Naive thymus-derived CD4-positive, alpha-beta T cell (primary cell): ENCODE results near the gene AMER3. TPM values are rescaled to one million over a fixed set of nuclear protein-coding genes. Genes with fewer than 3 reads are reported as not detected.

Source experiments
- ATAC-seq: fragments of 150-1000 bp; cut with Tn5 transposase; 2 replicates; pipeline ENCODE4 v1.10.0; 2021; ENCODE audit warnings: mild to moderate bottlenecking, moderate library complexity
- CTCF ChIA-PET: fragments of 350-600 bp; sonication (Branson Sonifier 250); formaldehyde crosslinking; loops from one replicate; lab custom pipeline; 2021; ENCODE audit warnings: antibody characterized with exemption; lab: Charles Lee
- POLR2A ChIA-PET: fragments of 350-600 bp; sonication (Branson Sonifier 250); formaldehyde crosslinking; loops from one replicate; lab custom pipeline; 2021; ENCODE audit warnings: antibody characterized with exemption, inconsistent platforms; lab: Charles Lee
- DNase-seq, 9 donors: peaks; one replicate each; pipeline versions ENCODE4 v3.0.0 to v3.0.0-alpha.2; 2020 to 2022; ENCODE audit warnings: mixed read lengths in 1 of 9
- H3K27ac ChIP-seq: one replicate; pipeline ENCODE4 v1.7.0; 2013; ENCODE audit warnings: mild to moderate bottlenecking, low read depth, low read length, moderate library complexity
- H3K27me3 ChIP-seq, 2 donors: one replicate each; pipeline ENCODE4 v1.7.0; 2013; ENCODE audit warnings: low read length in 2 of 2, mild to moderate bottlenecking in 2 of 2, moderate library complexity in 2 of 2; ENCODE audit not compliant: control insufficient read depth in 2 of 2, insufficient read depth in 2 of 2
- H3K36me3 ChIP-seq, 3 experiments: 1 replicate in 2 of 3; 2 replicates in 1 of 3; pipeline ENCODE4 v1.7.0; 2013; ENCODE audit warnings: low read length in 3 of 3, mild to moderate bottlenecking in 3 of 3, moderate library complexity in 1 of 3; ENCODE audit not compliant: insufficient read depth in 3 of 3, control insufficient read depth in 2 of 3
- H3K4me1 ChIP-seq, 2 donors: one replicate each; pipeline ENCODE4 v1.7.0; 2013; ENCODE audit warnings: low read length in 2 of 2, mild to moderate bottlenecking in 2 of 2, moderate library complexity in 1 of 2; ENCODE audit not compliant: control insufficient read depth in 2 of 2, insufficient read depth in 2 of 2
- H3K4me3 ChIP-seq: 2 replicates; pipeline ENCODE4 v1.7.0; 2013; ENCODE audit warnings: mild to moderate bottlenecking, low read length
- H3K9me3 ChIP-seq, 3 experiments: 1 replicate in 2 of 3; 2 replicates in 1 of 3; pipeline ENCODE4 v1.7.0; 2013; ENCODE audit warnings: low read length in 3 of 3; ENCODE audit not compliant: control insufficient read depth in 2 of 3
- H3K27ac Mint-ChIP-seq, 9 donors: one replicate each; pipeline ENCODE4 v1.8.0; 2020 to 2022; ENCODE audit warnings: mixed read lengths in 9 of 9, mild to moderate bottlenecking in 8 of 9, moderate library complexity in 5 of 9, inconsistent platforms in 2 of 9
- H3K27me3 Mint-ChIP-seq, 5 donors: one replicate each; pipeline ENCODE4 v1.8.0; 2021 to 2022; ENCODE audit warnings: mixed read lengths in 5 of 5, mild to moderate bottlenecking in 1 of 5
- H3K36me3 Mint-ChIP-seq, 5 donors: one replicate each; pipeline ENCODE4 v1.8.0; 2020 to 2022; ENCODE audit warnings: mixed read lengths in 5 of 5, mild to moderate bottlenecking in 3 of 5, inconsistent platforms in 1 of 5
- H3K4me1 Mint-ChIP-seq, 7 donors: one replicate each; pipeline ENCODE4 v1.8.0; 2020 to 2022; ENCODE audit warnings: mixed read lengths in 7 of 7, mild to moderate bottlenecking in 3 of 7, inconsistent platforms in 1 of 7
- H3K4me3 Mint-ChIP-seq, 10 donors: one replicate each; pipeline ENCODE4 v1.8.0; 2020 to 2022; ENCODE audit warnings: mild to moderate bottlenecking in 10 of 10, mixed read lengths in 10 of 10, moderate library complexity in 6 of 10, inconsistent platforms in 2 of 10
- H3K9me3 Mint-ChIP-seq, 11 donors: one replicate each; pipeline ENCODE4 v1.8.0; 2020 to 2022; ENCODE audit warnings: mixed read lengths in 11 of 11, mild to moderate bottlenecking in 4 of 11, inconsistent platforms in 1 of 11, moderate library complexity in 1 of 11
- intact Hi-C, 2 donors: fragments of 100-400 bp; cut with micrococcal nuclease; formaldehyde crosslinking; loops; one replicate each; pipeline ENCODE4 v1.15.1; 2023
- polyA plus RNA-seq, 2 donors: library from polyadenylated mRNA; unstranded; fragments of 300-500 nt; fragmentation: Illumina TruSeq; gene quantifications; one replicate each; pipeline ENCODE4 v1.2.3, GENCODE V29; 2021
- total RNA-seq, 6 experiments: library from RNA in 5 of 6; stranded (reverse) in 5 of 6; gene quantifications; 1 replicate in 5 of 6; 2 replicates in 1 of 6; pipeline ENCODE4 v1.2.3 and lab custom pipeline; 2021 to 2026

Gene AMER3
- total and polyA plus RNA-seq, 7 experiments from 2014 or later: not detected

DNA sequence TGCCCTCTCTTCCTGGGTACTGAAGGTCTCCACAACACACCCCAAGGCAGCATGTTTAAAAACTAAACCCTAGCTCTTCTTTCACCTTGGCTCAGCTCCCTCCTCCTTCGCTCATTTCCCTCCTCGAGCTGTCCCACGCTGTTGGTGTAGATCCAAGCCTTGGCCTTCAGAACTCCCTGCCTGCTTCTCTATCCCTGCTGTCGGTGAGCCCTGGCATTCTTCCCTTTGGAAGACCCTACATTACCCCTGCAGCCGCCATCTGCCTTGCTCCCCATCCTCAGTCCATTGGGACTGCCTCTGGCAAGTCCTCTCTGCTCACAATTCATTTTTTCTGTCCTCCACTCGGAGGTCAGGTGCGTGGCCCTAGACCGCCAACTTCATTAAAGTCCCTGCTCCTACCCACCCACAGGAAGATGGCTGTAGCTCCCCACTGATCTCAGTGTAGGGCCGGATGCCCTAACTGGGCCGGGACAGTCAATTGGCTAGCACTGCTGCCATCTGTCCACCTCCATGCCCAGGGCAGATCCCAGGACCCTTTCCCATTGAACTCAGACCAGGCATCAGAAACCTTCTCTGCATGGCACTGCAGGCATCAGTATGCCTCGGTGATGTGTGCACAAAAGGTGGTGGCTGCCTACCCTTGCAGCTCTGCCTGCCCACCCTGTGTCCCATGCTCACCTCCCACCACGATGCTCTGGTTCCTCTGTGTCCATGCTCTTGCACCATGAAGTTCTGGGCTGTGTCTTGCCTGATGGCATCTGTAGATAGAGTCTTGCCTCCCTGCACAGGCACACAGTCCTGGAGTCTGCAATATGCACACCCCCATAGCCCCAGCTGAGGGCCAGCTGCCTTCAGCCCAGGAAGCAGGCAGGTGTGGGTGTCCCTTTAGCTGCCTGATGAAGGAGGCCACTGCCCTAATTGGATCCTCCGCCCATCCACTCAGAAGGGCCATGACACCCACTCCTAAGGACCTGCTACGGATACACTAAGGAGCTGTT is 5.7 kb downstream of the AMER3 start:
- H3K9me3 ChIP-seq: no peaks in the 10 kb centered on the region
- intact Hi-C loops: no loop called here
- DNase-seq (no peak), ATAC-seq (no peak)
- H3K27ac ChIP-seq: no peak overlapping the region
- peaks cover 0 to 4% (median 0%) of the 10 kb centered on the region in 5 donors for H3K36me3 Mint-ChIP-seq
- H3K27ac Mint-ChIP-seq: peak overlapping the region in 1 of 9 donors; percentile 59
- H3K9me3 Mint-ChIP-seq: peaks cover 0 to 5% (median 0%) of the 10 kb centered on the region in 11 donors
- ChIA-PET CTCF (interaction anchor here (0.5 kb wide), 1 partner anchor 22 kb away, joined by 4 read pairs; no protein-coding TSS in a partner anchor), POLR2A (no interaction called here)
- peaks cover 0 to 10% (median 4%) of the 10 kb centered on the region in 7 donors for H3K4me1 Mint-ChIP-seq
- H3K4me3 ChIP-seq: no peak overlapping the region
- H3K4me3 Mint-ChIP-seq: no peak overlapping the region
- peaks cover 18 to 42% (median 39%) of the 10 kb centered on the region in 5 donors for H3K27me3 Mint-ChIP-seq
- no peaks in the 10 kb centered on the region for H3K36me3 ChIP-seq
- no peaks in the 10 kb centered on the region for H3K4me1 ChIP-seq
- H3K27me3 ChIP-seq: peaks cover 0 to 9% of the 10 kb centered on the region in 2 donors

DNA sequence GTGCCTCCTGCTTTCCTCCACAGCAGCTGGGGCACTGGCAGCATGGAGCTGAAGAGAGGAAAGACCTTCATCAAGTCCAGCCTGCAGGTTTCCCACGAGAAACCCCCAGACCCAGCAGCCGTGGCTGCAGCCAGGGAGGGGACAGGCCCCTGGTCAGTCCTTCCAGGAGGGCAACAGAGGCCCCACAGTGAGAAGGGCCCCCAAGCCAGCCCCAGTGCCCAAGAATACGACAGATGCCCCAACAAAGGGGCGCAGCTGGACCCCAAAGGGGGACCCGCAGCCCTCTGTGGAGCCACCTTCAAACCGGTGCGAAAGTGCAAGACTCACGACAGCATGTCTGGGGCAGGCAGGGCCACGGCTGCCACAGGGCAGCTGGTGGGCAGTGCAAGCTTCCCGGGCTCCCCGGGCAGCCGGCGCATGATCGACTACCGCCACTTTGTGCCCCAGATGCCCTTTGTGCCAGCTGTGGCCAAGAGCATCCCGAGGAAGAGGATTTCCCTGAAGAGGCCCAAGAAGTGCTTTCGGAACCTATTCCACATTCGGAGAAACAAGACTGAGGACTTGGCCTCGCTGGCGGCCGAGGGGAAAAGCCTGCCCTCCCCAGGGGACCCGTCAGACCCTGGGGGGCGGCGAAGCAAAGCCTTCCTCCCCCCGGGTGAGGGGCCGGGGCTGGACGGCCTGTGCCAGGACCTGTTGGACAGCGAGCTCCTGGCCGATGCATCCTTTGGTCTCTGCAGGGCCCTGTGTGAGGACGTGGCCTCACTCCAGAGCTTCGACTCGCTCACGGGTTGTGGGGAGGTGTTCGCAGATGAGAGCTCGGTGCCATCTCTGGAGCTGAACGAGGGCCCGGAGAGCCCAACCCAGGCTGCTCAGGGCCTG is 6.9 kb downstream of the AMER3 start:
- ATAC-seq (no peak), DNase-seq (no peak)
- H3K27me3 Mint-ChIP-seq: peaks cover 11 to 39% (median 36%) of the 10 kb centered on the region in 5 donors

DNA sequence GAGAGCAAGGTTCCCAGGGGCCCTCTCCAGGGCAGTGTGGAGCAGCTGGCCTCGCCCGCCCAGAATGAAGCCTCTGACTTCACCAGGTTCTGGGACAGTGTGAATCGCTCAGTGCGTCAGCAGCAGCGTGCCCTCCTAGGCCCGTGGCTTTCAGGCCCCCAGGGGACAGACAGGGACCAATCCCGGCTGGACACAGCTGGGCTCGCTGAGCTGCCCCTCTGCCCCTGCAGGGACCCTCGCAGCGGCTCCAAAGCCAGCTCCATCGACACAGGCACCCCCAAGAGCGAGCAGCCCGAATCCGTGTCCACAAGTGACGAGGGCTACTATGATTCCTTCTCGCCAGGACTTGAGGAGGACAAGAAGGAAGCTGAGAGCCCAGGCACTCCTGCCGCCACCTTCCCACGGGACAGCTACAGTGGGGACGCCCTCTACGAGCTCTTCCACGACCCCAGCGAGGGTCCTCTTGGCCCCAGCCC is 7.6 kb downstream of the AMER3 start:
- DNase-seq (no peak), ATAC-seq (no peak)
- no peaks in the 10 kb centered on the region for H3K4me1 Mint-ChIP-seq
- no peak overlapping the region for H3K4me3 Mint-ChIP-seq
- H3K9me3 Mint-ChIP-seq: no peaks in the 10 kb centered on the region
- no peak overlapping the region for H3K27ac Mint-ChIP-seq
- Histone ChIP-seq H3K4me3 (no peak overlapping the region), H3K4me1 (no peaks in the 10 kb centered on the region), H3K27me3 (no peaks in the 10 kb centered on the region), H3K9me3 (no peaks in the 10 kb centered on the region), H3K27ac (no peak overlapping the region), H3K36me3 (no peaks in the 10 kb centered on the region)
- no peaks in the 10 kb centered on the region for H3K36me3 Mint-ChIP-seq
- peaks cover 4 to 34% (median 32%) of the 10 kb centered on the region in 5 donors for H3K27me3 Mint-ChIP-seq
- intact Hi-C loops: no loop called here
- ChIA-PET CTCF (no interaction called here), POLR2A (no interaction called here)

More for the DNA sequence above, 6.9 kb downstream of the AMER3 start:
- peaks cover 0 to under 1% of the 10 kb centered on the region in 2 donors for H3K27me3 ChIP-seq
- Mint-ChIP-seq H3K27ac (no peak overlapping the region), H3K4me3 (no peak overlapping the region), H3K4me1 (peaks cover 0 to 4% (median 0%) of the 10 kb centered on the region in 7 donors), H3K36me3 (peaks cover 0 to 4% (median 0%) of the 10 kb centered on the region in 5 donors), H3K9me3 (peaks cover 0 to 4% (median 0%) of the 10 kb centered on the region in 11 donors)
- no peaks in the 10 kb centered on the region for H3K4me1 ChIP-seq
- intact Hi-C loops: no loop called here
- H3K4me3 ChIP-seq: no peak overlapping the region
- H3K9me3 ChIP-seq: no peaks in the 10 kb centered on the region
- no peak overlapping the region for H3K27ac ChIP-seq
- ChIA-PET CTCF (no interaction called here), POLR2A (no interaction called here)
- no peaks in the 10 kb centered on the region for H3K36me3 ChIP-seq

DNA sequence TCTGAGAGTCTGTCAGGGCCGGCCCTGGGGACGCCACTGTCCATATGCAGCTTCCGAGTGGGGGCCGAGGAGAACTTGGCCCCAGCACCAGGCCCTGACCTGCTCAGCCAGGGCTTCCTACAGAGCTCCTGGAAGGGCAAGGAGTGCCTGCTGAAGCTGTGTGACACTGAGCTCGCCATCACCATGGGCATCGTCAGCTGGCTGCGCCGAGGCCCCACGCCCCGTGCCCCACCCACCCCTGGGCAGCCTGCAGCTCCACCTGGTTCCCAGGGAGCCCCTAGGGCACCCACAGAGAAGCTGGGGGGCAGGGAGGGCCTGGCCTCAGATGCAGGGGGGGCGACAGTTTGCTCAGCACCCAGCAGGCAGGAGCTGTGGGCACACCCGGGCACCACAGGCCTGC is 8.1 kb downstream of the AMER3 start:
- ATAC-seq: no peak
- POLR2A ChIA-PET: no interaction called here
- Histone ChIP-seq H3K27ac (no peak overlapping the region), H3K9me3 (no peaks in the 10 kb centered on the region), H3K4me1 (no peaks in the 10 kb centered on the region), H3K36me3 (no peaks in the 10 kb centered on the region), H3K27me3 (no peaks in the 10 kb centered on the region), H3K4me3 (no peak overlapping the region)
- H3K4me3 Mint-ChIP-seq: no peak overlapping the region
- CTCF ChIA-PET: no interaction called here
- intact Hi-C loops: no loop called here
- H3K4me1 Mint-ChIP-seq: no peaks in the 10 kb centered on the region
- no peaks in the 10 kb centered on the region for H3K9me3 Mint-ChIP-seq
- peaks cover 2 to 32% (median 30%) of the 10 kb centered on the region in 5 donors for H3K27me3 Mint-ChIP-seq
- no peaks in the 10 kb centered on the region for H3K36me3 Mint-ChIP-seq
- no peak overlapping the region for H3K27ac Mint-ChIP-seq
- no peak for DNase-seq

DNA sequence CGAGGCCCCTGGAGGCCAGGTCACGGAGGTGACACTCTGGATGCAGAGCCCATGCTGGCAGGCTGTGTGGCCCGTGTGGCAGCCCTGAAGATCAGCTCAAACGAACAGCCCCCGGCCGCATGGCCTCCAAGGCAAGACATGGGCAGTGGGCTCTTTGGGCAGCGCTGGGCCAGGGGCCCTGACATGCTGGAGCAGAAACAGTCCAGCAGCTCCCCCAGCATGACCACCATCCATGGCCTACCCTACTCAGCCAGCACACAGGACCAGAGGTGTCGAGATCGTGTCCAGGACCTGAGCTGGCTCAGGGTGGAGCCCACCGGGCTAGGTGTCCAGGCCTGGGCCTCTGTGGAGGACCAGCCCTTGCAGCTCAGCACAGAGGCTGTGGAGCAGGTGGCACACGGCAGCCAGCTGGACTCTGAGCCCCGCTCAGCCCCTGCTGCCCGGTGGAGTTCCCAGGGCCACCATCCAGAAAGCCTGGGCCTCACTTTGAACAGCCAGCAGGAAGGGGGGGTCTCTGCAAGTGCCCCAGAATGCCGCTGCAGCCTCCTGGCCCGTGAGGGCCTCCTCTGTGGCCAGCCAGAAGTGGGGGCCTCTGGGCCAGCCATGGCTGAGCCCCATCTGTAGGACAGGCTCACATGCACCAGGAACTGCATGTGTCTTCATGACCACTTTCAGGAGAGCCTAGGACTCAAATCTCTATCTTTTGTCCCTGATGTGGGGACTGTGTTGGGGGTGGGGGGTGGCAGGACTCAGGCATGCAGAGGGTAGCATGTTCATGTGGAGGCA is 8.9 kb downstream of the AMER3 start:
- H3K4me1 Mint-ChIP-seq: no peaks in the 10 kb centered on the region
- H3K36me3 Mint-ChIP-seq: no peaks in the 10 kb centered on the region
- Histone ChIP-seq H3K27me3 (no peaks in the 10 kb centered on the region), H3K4me1 (no peaks in the 10 kb centered on the region), H3K4me3 (no peak overlapping the region), H3K36me3 (no peaks in the 10 kb centered on the region), H3K9me3 (no peaks in the 10 kb centered on the region), H3K27ac (no peak overlapping the region)
- CTCF ChIA-PET: no interaction called here
- peaks cover 0 to 29% (median 22%) of the 10 kb centered on the region in 5 donors for H3K27me3 Mint-ChIP-seq
- intact Hi-C loops: no loop called here
- no peak overlapping the region for H3K27ac Mint-ChIP-seq
- no peaks in the 10 kb centered on the region for H3K9me3 Mint-ChIP-seq
- no peak for ATAC-seq
- POLR2A ChIA-PET: no interaction called here
- H3K4me3 Mint-ChIP-seq: no peak overlapping the region
- no peak for DNase-seq

DNA sequence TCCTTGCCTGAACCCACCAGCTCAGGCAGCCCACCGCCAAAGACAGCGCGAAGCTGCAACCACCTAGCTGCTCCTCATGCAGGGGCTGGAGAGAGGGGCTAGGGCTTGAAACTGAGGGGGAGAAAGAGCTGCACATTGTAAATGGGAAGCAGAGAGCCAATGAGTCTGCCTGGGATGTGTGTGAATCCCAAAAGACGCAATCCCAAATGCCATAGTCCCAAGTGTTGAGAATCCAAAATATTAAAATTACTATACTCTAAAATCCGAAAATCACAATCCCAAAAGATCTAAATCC is 9.4 kb downstream of the AMER3 start:
- H3K27ac Mint-ChIP-seq: no peak overlapping the region
- DNase-seq: no peak
- H3K36me3 Mint-ChIP-seq: no peaks in the 10 kb centered on the region
- no peaks in the 10 kb centered on the region for H3K9me3 Mint-ChIP-seq
- ATAC-seq: no peak
- intact Hi-C loops: no loop called here
- no peaks in the 10 kb centered on the region for H3K36me3 ChIP-seq
- peaks cover 0 to 30% (median 22%) of the 10 kb centered on the region in 5 donors for H3K27me3 Mint-ChIP-seq
- H3K4me3 Mint-ChIP-seq: no peak overlapping the region
- H3K4me1 ChIP-seq: no peaks in the 10 kb centered on the region
- no peaks in the 10 kb centered on the region for H3K9me3 ChIP-seq
- CTCF ChIA-PET: no interaction called here
- no peak overlapping the region for H3K27ac ChIP-seq
- no peaks in the 10 kb centered on the region for H3K27me3 ChIP-seq
- POLR2A ChIA-PET: no interaction called here
- no peaks in the 10 kb centered on the region for H3K4me1 Mint-ChIP-seq
- no peak overlapping the region for H3K4me3 ChIP-seq
